PC-3 (cell line): ENCODE data around the gene TLX3. TPM values are rescaled to one million over a fixed set of nuclear protein-coding genes. Genes with fewer than 3 reads are reported as not detected.

Experiments used
- ATAC-seq: fragments of 200-7000 bp; cut with Tn5 transposase; 2 replicates; pipeline ENCODE4 v1.9.1; 2020; ENCODE audit warnings: mild to moderate bottlenecking, moderate library complexity
- BruUV-seq: library from RNA; stranded (reverse); fragments of 400-500 nt; replicated peaks from 2 replicates; lab custom pipeline; 2021; lab: Mats Ljungman, UMichigan
- CTCF ChIA-PET: fragments of 300-600 bp; sonication (Branson Sonifier 250); formaldehyde crosslinking; loops from one replicate; lab custom pipeline; 2022; ENCODE audit warnings: antibody characterized with exemption; lab: Charles Lee
- POLR2A ChIA-PET: fragments of 300-600 bp; sonication (Branson Sonifier 250); formaldehyde crosslinking; loops from one replicate; lab custom pipeline; 2022; ENCODE audit warnings: antibody characterized with exemption; ENCODE audit not compliant: unreplicated experiment; lab: Charles Lee
- DNase-seq: peaks from one replicate; pipeline ENCODE4 v3.0.0-alpha.2; 2015
- H2AFZ ChIP-seq: fragments of 300-600 bp; sonication (generic); 2 replicates; pipeline ENCODE4 v1.6.0; 2016; ENCODE audit warnings: antibody characterized with exemption, low read length
- H3F3A ChIP-seq: fragments of 300-600 bp; sonication (generic); one replicate; pipeline ENCODE4 v1.6.0; 2017; ENCODE audit warnings: antibody characterized with exemption, low read length, control low read depth, mild to moderate bottlenecking; ENCODE audit not compliant: unreplicated experiment
- H3K27ac ChIP-seq: fragments of 300-600 bp; sonication (generic); 2 replicates; pipeline ENCODE4 v1.5.1; 2016; ENCODE audit warnings: mild to moderate bottlenecking, low read length
- H3K27me3 ChIP-seq: fragments of 300-600 bp; sonication (generic); 2 replicates; pipeline ENCODE4 v1.6.1; 2016; ENCODE audit warnings: low read length, mixed read lengths
- H3K36me3 ChIP-seq: fragments of 300-600 bp; sonication (generic); 2 replicates; pipeline ENCODE4 v1.6.1; 2016; ENCODE audit warnings: low read depth, mixed run types, low read length, mixed read lengths
- H3K4me1 ChIP-seq: fragments of 300-600 bp; sonication (generic); 2 replicates; pipeline ENCODE4 v1.5.1; 2016; ENCODE audit warnings: low read length; ENCODE audit not compliant: insufficient read depth
- H3K4me2 ChIP-seq: fragments of 300-600 bp; sonication (generic); 2 replicates; pipeline ENCODE4 v1.6.0; 2016; ENCODE audit warnings: low read length
- H3K4me3 ChIP-seq: fragments of 300-600 bp; sonication (generic); 2 replicates; pipeline ENCODE4 v1.5.1; 2016; ENCODE audit warnings: mild to moderate bottlenecking, low read length, mixed read lengths
- H3K79me2 ChIP-seq: fragments of 300-600 bp; sonication (generic); 2 replicates; pipeline ENCODE4 v1.6.1; 2017; ENCODE audit warnings: low read length, mixed read lengths
- H3K9ac ChIP-seq: fragments of 300-600 bp; sonication (generic); 2 replicates; pipeline ENCODE4 v1.6.0; 2016; ENCODE audit warnings: mild to moderate bottlenecking, low read length
- H3K9me2 ChIP-seq: fragments of 300-600 bp; sonication (generic); replicated peaks from 2 replicates; pipeline ENCODE4 v1.6.1; 2016; ENCODE audit warnings: mixed run types, low read length, mixed read lengths
- H3K9me3 ChIP-seq: fragments of 300-600 bp; sonication (generic); 2 replicates; pipeline ENCODE4 v1.6.1; 2016; ENCODE audit warnings: low read length, mixed read lengths
- H4K20me1 ChIP-seq: fragments of 300-600 bp; sonication (generic); 2 replicates; pipeline ENCODE4 v1.6.1; 2016; ENCODE audit warnings: low read length, mixed read lengths
- CTCF ChIP-seq: fragments of 300-600 bp; sonication (generic); conservative IDR thresholded peaks from 2 replicates; pipeline ENCODE4 v1.5.1; 2017; ENCODE audit warnings: antibody characterized with exemption, low read depth, mild to moderate bottlenecking, low read length
- EZH2 ChIP-seq: fragments of 300-600 bp; sonication (generic); IDR thresholded peaks from one replicate; pipeline ENCODE4 v1.6.1; 2017; ENCODE audit warnings: antibody characterized with exemption, mild to moderate bottlenecking, low read length; ENCODE audit not compliant: unreplicated experiment
- EZH2phosphoT487 ChIP-seq: fragments of 300-600 bp; sonication (generic); IDR thresholded peaks from 2 replicates; pipeline ENCODE4 v1.6.1; 2018; ENCODE audit warnings: mild to moderate bottlenecking, antibody characterized with exemption, low read length, borderline replicate concordance
- intact Hi-C: fragments of 100-400 bp; cut with micrococcal nuclease; formaldehyde crosslinking; loops from 2 replicates; pipeline ENCODE4 v1.9.0; 2023
- total RNA-seq: library from RNA; depleted of rRNA; stranded (reverse); fragments of >200 nt; gene quantifications from 2 replicates; pipeline ENCODE4 v1.2.3, GENCODE V29; 2014

The TLX3 gene
- total RNA-seq, 1 experiment from 2014 or later, result not detected

- peaks cover 4% of the 10 kb centered on the region; the same call in 1 of the 2 replicates for H3K4me1 ChIP-seq
- peaks cover 13% of the 10 kb centered on the region for H3K27me3 ChIP-seq
- H3F3A ChIP-seq, result no peaks in the 10 kb centered on the region
- no peak for TF ChIP-seq EZH2phosphoT487
- no peak for TF ChIP-seq CTCF
- no peak for TF ChIP-seq EZH2
- H3K4me2 ChIP-seq, result no peak overlapping the region
- no peak overlapping the region for H3K4me3 ChIP-seq
- H3K27ac ChIP-seq, result no peak overlapping the region
- no peaks in the 10 kb centered on the region for H3K36me3 ChIP-seq
- H3K79me2 ChIP-seq, result no peaks in the 10 kb centered on the region
- H4K20me1 ChIP-seq, result no peaks in the 10 kb centered on the region
- no TSS peak for BruUV-seq
- H2AFZ ChIP-seq, result no peak overlapping the region
- H3K9me3 ChIP-seq, result no peaks in the 10 kb centered on the region
- H3K9ac ChIP-seq, result no peak overlapping the region
- intact Hi-C loops, result no loop called here
- ATAC-seq, result no peak
- no peaks in the 10 kb centered on the region for H3K9me2 ChIP-seq
- ChIA-PET POLR2A (no interaction called here), CTCF (no interaction called here)
- DNase-seq, result no peak
Measured at GRCh38 chr5:171306166-171306565, 2.9 kb upstream of the TLX3 start.

GRCh38 chr5:171306781-171307591 is 2.1 kb upstream of the TLX3 start:
- DNase-seq, result no peak
- CTCF ChIA-PET, result no interaction called here
- intact Hi-C loops, result no loop called here
- peaks cover 18% of the 10 kb centered on the region for H3K27me3 ChIP-seq
- POLR2A ChIA-PET, result no interaction called here
- H3K27ac ChIP-seq, result no peak overlapping the region
- no peak for TF ChIP-seq CTCF
- TF ChIP-seq EZH2, result no peak
- no peak for TF ChIP-seq EZH2phosphoT487
- no peak for ATAC-seq
- H4K20me1 ChIP-seq, result no peaks in the 10 kb centered on the region
- no peak overlapping the region for H2AFZ ChIP-seq
- H3K9me2 ChIP-seq, result no peaks in the 10 kb centered on the region
- no peak overlapping the region for H3K9ac ChIP-seq
- H3K79me2 ChIP-seq, result no peaks in the 10 kb centered on the region
- H3K4me2 ChIP-seq, result no peak overlapping the region
- H3K4me3 ChIP-seq, result no peak overlapping the region
- peaks cover 7% of the 10 kb centered on the region; the same call in 1 of the 2 replicates for H3K4me1 ChIP-seq
- no TSS peak for BruUV-seq
- no peaks in the 10 kb centered on the region for H3K36me3 ChIP-seq
- no peaks in the 10 kb centered on the region for H3F3A ChIP-seq
- H3K9me3 ChIP-seq, result no peaks in the 10 kb centered on the region
